Stomach (tissue), 4 donors: ENCODE data around the gene GNS.

ENCODE experiments used
- CTCF ChIP-seq, 7 experiments: fragments of 450-650 bp in 4 of 7; fragments of 200-600 bp in 3 of 7; sonication (generic) in 3 of 7; IDR thresholded peaks; one replicate each; pipeline ENCODE4 v1.5.1; 2016 to 2019; ENCODE audit warnings: antibody characterized with exemption in 7 of 7, control low read depth in 2 of 7, mild to moderate bottlenecking in 1 of 7
- POLR2A ChIP-seq, 4 donors: fragments of 450-650 bp; IDR thresholded peaks; one replicate each; pipeline ENCODE4 v1.6.1; 2016; ENCODE audit warnings: antibody characterized with exemption in 4 of 4, control low read depth in 2 of 4, mild to moderate bottlenecking in 1 of 4, moderate library complexity in 1 of 4
- POLR2AphosphoS5 ChIP-seq, 3 donors: sonication (generic); formaldehyde crosslinking; IDR thresholded peaks; one replicate each; pipeline ENCODE4 v1.6.1; 2016; ENCODE audit warnings: antibody characterized with exemption in 3 of 3

- TF ChIP-seq CTCF (IDR thresholded peaks at IDR 0.05) (no peak), POLR2A (IDR thresholded peaks at IDR 0.05) (no peak), POLR2AphosphoS5 (IDR thresholded peaks at IDR 0.05) (no peak)
These were observed 1.8 kb upstream of the GNS start for GRCh38 chr12:64760808-64761573.
